H1 (cell line): Measurements from ENCODE around the gene STXBP5L. TPM values are rescaled to one million over a fixed set of nuclear protein-coding genes. Genes with fewer than 3 reads are reported as not detected.
A peak's percentile ranks its signal among the peaks of the same experiment; 100 is the strongest.

Experiments used
- CTCF ChIA-PET: fragments of 300-600 bp; sonication (Branson Sonifier 250); formaldehyde crosslinking; loops from one replicate; lab custom pipeline; 2021; ENCODE audit not compliant: partially characterized antibody; lab: Charles Lee
- POLR2A ChIA-PET: fragments of 300-600 bp; sonication (Branson Sonifier 250); formaldehyde crosslinking; loops from one replicate; lab custom pipeline; 2021; ENCODE audit warnings: inconsistent platforms; ENCODE audit not compliant: partially characterized antibody; lab: Charles Lee
- DNase-seq, 2 experiments: peaks; one replicate each; pipeline versions ENCODE4 v3.0.0 to v3.0.0-alpha.2; 2010 to 2022; ENCODE audit warnings: low spot score in 2 of 2, low read depth in 1 of 2, mixed read lengths in 1 of 2
- FAIRE-seq: peaks from 2 replicates; lab custom pipeline; 2011; peaks lifted over from hg19 to GRCh38; lab: Jason Lieb, UNC
- H2AFZ ChIP-seq: 2 replicates; pipeline ENCODE4 v1.8.1; 2012; ENCODE audit warnings: low read length, inconsistent platforms
- H2AK5ac ChIP-seq: 2 replicates; pipeline ENCODE4 v1.6.1; 2013; ENCODE audit warnings: low read depth, low read length
- H2BK120ac ChIP-seq: replicated peaks from 2 replicates; pipeline ENCODE3; 2013; ENCODE audit warnings: low read depth, low read length, inconsistent platforms
- H2BK12ac ChIP-seq: 2 replicates; pipeline ENCODE4 v1.6.1; 2013; ENCODE audit warnings: low read depth, low read length
- H2BK15ac ChIP-seq: 2 replicates; pipeline ENCODE4 v1.6.1; 2013; ENCODE audit warnings: low read length
- H2BK20ac ChIP-seq: 2 replicates; pipeline ENCODE4 v1.6.1; 2013; ENCODE audit warnings: low read length
- H2BK5ac ChIP-seq: 2 replicates; pipeline ENCODE4 v1.6.1; 2013; ENCODE audit warnings: low read depth, low read length
- H3K14ac ChIP-seq: 2 replicates; pipeline ENCODE4 v1.6.1; 2013; ENCODE audit warnings: inconsistent platforms; ENCODE audit not compliant: insufficient read length
- H3K18ac ChIP-seq: 2 replicates; pipeline ENCODE4 v1.6.1; 2013; ENCODE audit warnings: low read length; ENCODE audit errors: extremely low read depth
- H3K23ac ChIP-seq: 2 replicates; pipeline ENCODE4 v1.6.1; 2013; ENCODE audit warnings: inconsistent platforms; ENCODE audit not compliant: insufficient read length
- H3K23me2 ChIP-seq: 2 replicates; pipeline ENCODE4 v1.6.1; 2013; ENCODE audit warnings: low read depth, low read length
- H3K27ac ChIP-seq: 2 replicates; pipeline ENCODE4 v1.6.1; 2011; ENCODE audit warnings: low read depth, low read length, inconsistent platforms
- H3K27me3 ChIP-seq, 4 experiments: replicated peaks in 1 of 4; 1 replicate in 1 of 4; 2 replicates in 3 of 4; pipeline versions ENCODE4 v1.6.1 to v1.8.1; 2011 to 2013; ENCODE audit warnings: low read length in 3 of 4, mild to moderate bottlenecking in 3 of 4, inconsistent platforms in 2 of 4, mixed read lengths in 2 of 4, moderate library complexity in 1 of 4; ENCODE audit not compliant: control insufficient read depth in 3 of 4, insufficient read depth in 3 of 4; ENCODE audit errors: extremely low read depth in 1 of 4
- H3K36me3 ChIP-seq, 4 experiments: 2 replicates each; pipeline versions ENCODE4 v1.6.1 to v1.8.1; 2011 to 2013; ENCODE audit warnings: mild to moderate bottlenecking in 4 of 4, low read length in 3 of 4, moderate library complexity in 2 of 4, control low read depth in 1 of 4, inconsistent platforms in 1 of 4; ENCODE audit not compliant: insufficient read depth in 4 of 4, control insufficient read depth in 2 of 4
- H3K4ac ChIP-seq: replicated peaks from 2 replicates; pipeline ENCODE3; 2013; ENCODE audit warnings: low read length, low read depth, mixed read lengths, inconsistent platforms; ENCODE audit not compliant: insufficient read length
- H3K4me1 ChIP-seq, 4 experiments: replicated peaks in 1 of 4; 1 replicate in 1 of 4; 2 replicates in 3 of 4; pipeline versions ENCODE4 v1.6.1 to v1.8.1; 2011 to 2013; ENCODE audit warnings: low read length in 3 of 4, inconsistent platforms in 2 of 4, mixed read lengths in 1 of 4; ENCODE audit not compliant: insufficient read depth in 4 of 4, control insufficient read depth in 3 of 4
- H3K4me2 ChIP-seq, 2 experiments: 2 replicates each; pipeline versions ENCODE4 v1.6.1 to v1.8.1; 2011 to 2013; ENCODE audit warnings: low read depth in 2 of 2, low read length in 2 of 2, control low read depth in 1 of 2, inconsistent platforms in 1 of 2, mild to moderate bottlenecking in 1 of 2; ENCODE audit not compliant: insufficient read depth in 1 of 2
- H3K4me3 ChIP-seq, 4 experiments: fragments of 200-600, 300-600 bp in 1 of 4; sonication (generic), shearing (Covaris generic), sonication (Bioruptor Twin) in 1 of 4; 2 replicates each; pipeline versions ENCODE4 v1.5.1 to v1.8.1; 2011 to 2016; ENCODE audit warnings: low read length in 4 of 4, low read depth in 3 of 4, control low read depth in 2 of 4, inconsistent platforms in 2 of 4, mild to moderate bottlenecking in 2 of 4, mixed read lengths in 1 of 4, moderate library complexity in 1 of 4; ENCODE audit not compliant: insufficient read depth in 2 of 4; ENCODE audit errors: extremely low read depth in 1 of 4
- H3K56ac ChIP-seq: replicated peaks from 2 replicates; pipeline ENCODE3; 2013; ENCODE audit warnings: low read depth, mild to moderate bottlenecking, mixed read lengths, low read length, inconsistent platforms; ENCODE audit not compliant: insufficient read length
- H3K79me1 ChIP-seq: 2 replicates; pipeline ENCODE4 v1.6.1; 2013; ENCODE audit warnings: low read depth, low read length, control low read depth
- H3K79me2 ChIP-seq, 2 experiments: 2 replicates each; pipeline versions ENCODE4 v1.6.1 to v1.8.1; 2012 to 2013; ENCODE audit warnings: low read length in 2 of 2, mild to moderate bottlenecking in 2 of 2, inconsistent platforms in 1 of 2; ENCODE audit not compliant: insufficient read depth in 2 of 2, control insufficient read depth in 1 of 2
- H3K9ac ChIP-seq, 4 experiments: replicated peaks in 1 of 4; 1 replicate in 1 of 4; 2 replicates in 3 of 4; pipeline versions ENCODE4 v1.6.1 to v1.8.1; 2011 to 2013; ENCODE audit warnings: low read depth in 3 of 4, low read length in 3 of 4, control low read depth in 2 of 4, mild to moderate bottlenecking in 2 of 4, moderate library complexity in 2 of 4, inconsistent platforms in 1 of 4; ENCODE audit errors: extremely low read depth in 1 of 4
- H3K9me3 ChIP-seq, 2 experiments: 2 replicates each; pipeline versions ENCODE4 v1.6.1 to v1.8.1; 2012 to 2013; ENCODE audit warnings: mild to moderate bottlenecking in 2 of 2, moderate library complexity in 2 of 2, control low read depth in 1 of 2, inconsistent platforms in 1 of 2, low read depth in 1 of 2, low read length in 1 of 2, mixed read lengths in 1 of 2; ENCODE audit not compliant: insufficient read depth in 2 of 2
- H4K20me1 ChIP-seq, 2 experiments: replicated peaks in 1 of 2; 2 replicates each; pipeline versions ENCODE3 to v1.8.1; 2011 to 2013; ENCODE audit warnings: inconsistent platforms in 2 of 2, low read length in 2 of 2, mild to moderate bottlenecking in 1 of 2; ENCODE audit not compliant: insufficient read depth in 2 of 2, control insufficient read depth in 1 of 2
- H4K5ac ChIP-seq: 2 replicates; pipeline ENCODE4 v1.6.1; 2013; ENCODE audit warnings: low read length, low read depth, mixed read lengths, inconsistent platforms; ENCODE audit not compliant: insufficient read length
- H4K8ac ChIP-seq: 2 replicates; pipeline ENCODE4 v1.8.0; 2013; ENCODE audit warnings: mild to moderate bottlenecking, moderate library complexity, low read length, inconsistent platforms; ENCODE audit not compliant: insufficient read depth; ENCODE audit errors: extremely low read depth
- H4K91ac ChIP-seq: replicated peaks from 2 replicates; pipeline ENCODE3; 2013; ENCODE audit warnings: low read length, mixed read lengths, inconsistent platforms; ENCODE audit not compliant: insufficient read length
- BCL11A ChIP-seq, 2 experiments: IDR thresholded peaks; one replicate each; pipeline ENCODE4 v1.6.1; 2011; ENCODE audit warnings: low read depth in 2 of 2, low read length in 2 of 2, mild to moderate bottlenecking in 2 of 2
- CHD2 ChIP-seq: IDR thresholded peaks from 2 replicates; pipeline ENCODE4 v1.6.1; 2012; ENCODE audit warnings: low read length, improper control_type of control experiment
- EGR1 ChIP-seq: IDR thresholded peaks from 2 replicates; pipeline ENCODE4 v1.6.1; 2011; ENCODE audit warnings: low read depth, low read length, borderline replicate concordance
- GTF2F1 ChIP-seq: IDR thresholded peaks from 2 replicates; pipeline ENCODE4 v1.6.1; 2012; ENCODE audit warnings: low read depth, low read length, improper control_type of control experiment, borderline replicate concordance
- HDAC6 ChIP-seq: IDR thresholded peaks from one replicate; pipeline ENCODE4 v1.7.1; 2012; ENCODE audit warnings: low read depth, mild to moderate bottlenecking, inconsistent platforms, low read length, moderate library complexity
- KDM1A ChIP-seq: fragments of 200-600, 300-600 bp; sonication (generic); IDR thresholded peaks from 2 replicates; pipeline ENCODE4 v1.7.1; 2016; ENCODE audit warnings: mild to moderate bottlenecking, low read length, borderline replicate concordance
- NRF1 ChIP-seq: IDR thresholded peaks from 2 replicates; pipeline ENCODE4 v1.6.1; 2011; ENCODE audit warnings: mild to moderate bottlenecking, low read depth, low read length, improper control_type of control experiment
- SIN3A ChIP-seq, 2 experiments: IDR thresholded peaks in 1 of 2; conservative IDR thresholded peaks in 1 of 2; 2 replicates each; pipeline ENCODE4 v1.6.1; 2011 to 2012; ENCODE audit warnings: low read length in 2 of 2, improper control_type of control experiment in 1 of 2, low read depth in 1 of 2, mild to moderate bottlenecking in 1 of 2
- SP1 ChIP-seq: IDR thresholded peaks from 2 replicates; pipeline ENCODE4 v1.6.1; 2011; ENCODE audit warnings: low read depth, low read length
- SP2 ChIP-seq: IDR thresholded peaks from 2 replicates; pipeline ENCODE4 v1.6.1; 2012; ENCODE audit warnings: mild to moderate bottlenecking, low read length, inconsistent platforms
- TEAD4 ChIP-seq: IDR thresholded peaks from 2 replicates; pipeline ENCODE4 v1.6.1; 2012; ENCODE audit warnings: low read depth, low read length, inconsistent platforms, mixed read lengths
- WGBS, 2 experiments: shearing (Covaris generic) in 1 of 2; methylation state at CpG; one replicate each; pipeline versions ENCODE4 v1.1.6 to v1.1.7; 2013 to 2015; ENCODE audit warnings: low lambda C conversion rate in 2 of 2, mixed read lengths in 2 of 2, inconsistent platforms in 1 of 2, low coverage in 1 of 2, missing lambda C conversion rate in 1 of 2; ENCODE audit not compliant: insufficient replicate concordance in 2 of 2, insufficient coverage in 1 of 2, insufficient read length in 1 of 2; ENCODE audit errors: extremely low coverage in 1 of 2, missing lambda C conversion rate in 1 of 2; 5-methylcytosine and 5-hydroxymethylcytosine counted together
- polyA plus RNA-seq, 7 experiments: library from polyadenylated mRNA; depleted of rRNA in 3 of 7; stranded (reverse) in 5 of 7; unstranded in 2 of 7; fragments of >200 nt in 5 of 7; fragments of 200-250 nt in 2 of 7; gene quantifications; 1 replicate in 5 of 7; 2 replicates in 1 of 7; 4 replicates in 1 of 7; pipeline versions ENCODE4 v1.2.1 to v1.2.3, GENCODE V29; 2011 to 2013; ENCODE audit warnings: missing spikeins in 2 of 7, mixed read lengths in 2 of 7
- total RNA-seq: library from RNA; stranded (reverse); fragmentation: NEBNext Ultra II Directional; extraction: Animal tissue kit (Norgen Biotek cat#: 25700); gene quantifications from 2 replicates; pipeline ENCODE4 v1.2.1, GENCODE V29; 2021
- TF ChIP-seq, protein P1 (sequence below): IDR thresholded peaks from 2 replicates; pipeline ENCODE4 v1.6.1; 2012; ENCODE audit warnings: inconsistent platforms
- TF ChIP-seq, protein P2 (sequence below): IDR thresholded peaks from 2 replicates; pipeline ENCODE4 v1.6.1; 2012; ENCODE audit warnings: inconsistent platforms

The STXBP5L gene
- total and polyA plus RNA-seq, 2 of the 8 experiments (the other 6 are each of a cell fraction or from before 2014, with no cell fraction given), result 2.0 to 6.0 TPM

DNA sequence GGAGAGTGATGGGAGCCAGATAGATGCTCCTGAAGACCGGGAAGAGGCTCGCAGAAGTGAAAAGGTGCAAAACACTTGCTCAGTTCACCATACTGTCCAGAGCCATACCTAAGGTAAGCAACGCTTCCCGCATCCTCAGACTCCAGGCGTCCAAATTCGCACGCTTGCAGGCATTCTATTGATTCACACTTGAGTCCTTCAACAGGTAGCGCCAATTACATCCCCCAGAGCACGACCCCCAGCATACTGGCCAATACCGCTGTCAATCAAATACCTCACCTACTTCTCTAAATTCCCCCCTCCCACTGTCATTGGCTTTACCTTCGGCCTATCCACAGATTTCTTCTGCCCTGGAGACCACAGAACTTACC lies 361 bp upstream of the STXBP5L start:
- FAIRE-seq, result peak; percentile 98
- DNase-seq, result no peak
- Histone ChIP-seq H3K9ac (peak overlapping the region in 2 of 4 experiments; percentile 30 to 84; a peak in 4 of 7 replicates), H4K20me1 (peaks cover 0 to 1% of the 10 kb centered on the region in 2 experiments), H2BK5ac (peak overlapping the region; percentile 41; the same call in 1 of the 2 replicates), H4K5ac (no peak overlapping the region), H3K36me3 (no peaks in the 10 kb centered on the region), H2BK15ac (no peak overlapping the region; the same call in 1 of the 2 replicates), H3K4me3 (peak overlapping the region; percentile 51 to 97 (median 56)), H4K8ac (no peak overlapping the region), H3K18ac (no peak overlapping the region; the same call in 1 of the 2 replicates), H3K23ac (no peak overlapping the region), H2BK12ac (no peak overlapping the region), H3K14ac (no peak overlapping the region), H4K91ac (no peak overlapping the region), H3K79me1 (no peaks in the 10 kb centered on the region), H3K56ac (no peak overlapping the region), H3K4me2 (peak overlapping the region; percentile 67 to 82), H2AK5ac (no peak overlapping the region), H3K79me2 (no peaks in the 10 kb centered on the region), H3K4me1 (peaks cover 0 to 2% (median 0%) of the 10 kb centered on the region in 4 experiments; a peak in 2 of 7 replicates), H2AFZ (peak overlapping the region; percentile 99), H3K27me3 (no peaks in the 10 kb centered on the region), H2BK20ac (no peak overlapping the region), H3K27ac (no peak overlapping the region), H2BK120ac (no peak overlapping the region), H3K9me3 (peaks cover 0 to 2% of the 10 kb centered on the region in 2 experiments; a peak in 2 of 4 replicates), H3K23me2 (peaks cover 8% of the 10 kb centered on the region), H3K4ac (peak overlapping the region; percentile 40)
- ChIA-PET CTCF (no interaction called here), POLR2A (interaction anchor here (1.4 kb wide), 1 partner anchor 311 kb away, joined by 3 read pairs; the partner anchor contains the start of gene NDUFB4)
- 4% methylated on average over 11 of the region's 11 CpGs; no CpG with 5 or more reads in 1 of the 2 experiments for WGBS, 2 experiments
- TF ChIP-seq CHD2 (peak; percentile 51; the same call in 1 of the 2 replicates), BCL11A (IDR thresholded peaks at IDR 0.05; ENCODE audit: low read depth in 2 of 2, low read length in 2 of 2) (no peak), GTF2F1 (no peak), SP1 (peak; percentile 92), TEAD4 (peak; percentile 61; the same call in 1 of the 2 replicates), EGR1 (no peak), SIN3A (conservative IDR thresholded peaks at IDR 0.05 in 1 of 2, IDR thresholded peaks at IDR 0.05 in 1 of 2; ENCODE audit: low read depth in 1 of 2, low read length in 2 of 2) (peak in 1 of 2 experiments; percentile 19; a peak in 1 of 4 replicates), SP2 (peak; percentile 59), KDM1A (no peak), HDAC6 (no peak), NRF1 (no peak)
- TF ChIP-seq, protein P1, sequence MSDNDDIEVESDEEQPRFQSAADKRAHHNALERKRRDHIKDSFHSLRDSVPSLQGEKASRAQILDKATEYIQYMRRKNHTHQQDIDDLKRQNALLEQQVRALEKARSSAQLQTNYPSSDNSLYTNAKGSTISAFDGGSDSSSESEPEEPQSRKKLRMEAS, result peak; percentile 44
- TF ChIP-seq, protein P2, sequence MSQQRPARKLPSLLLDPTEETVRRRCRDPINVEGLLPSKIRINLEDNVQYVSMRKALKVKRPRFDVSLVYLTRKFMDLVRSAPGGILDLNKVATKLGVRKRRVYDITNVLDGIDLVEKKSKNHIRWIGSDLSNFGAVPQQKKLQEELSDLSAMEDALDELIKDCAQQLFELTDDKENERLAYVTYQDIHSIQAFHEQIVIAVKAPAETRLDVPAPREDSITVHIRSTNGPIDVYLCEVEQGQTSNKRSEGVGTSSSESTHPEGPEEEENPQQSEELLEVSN, result no peak; the same call in 1 of the 2 replicates
